A549 (cell line): ENCODE measurements around the gene RABEP1.

Source experiments
- BHLHE40 ChIP-seq: IDR thresholded peaks from 2 replicates; pipeline ENCODE4 v1.6.1; 2012; ENCODE audit warnings: low read depth, low read length, inconsistent platforms
- CTCF ChIP-seq: fragments of >200 bp; sonication (Bioruptor Twin); formaldehyde crosslinking; IDR thresholded peaks from 3 replicates; pipeline ENCODE4 v1.5.1; 2016
- EP300 ChIP-seq, 2 experiments: fragments of >200 bp; sonication (Bioruptor Twin); formaldehyde crosslinking; IDR thresholded peaks; 2 replicates in 1 of 2; 3 replicates in 1 of 2; pipeline ENCODE4 v1.6.1; 2016 to 2017
- FOSL2 ChIP-seq, 2 experiments: fragments of 450-650 bp in 1 of 2; fragments of >200 bp in 1 of 2; sonication (Bioruptor Twin) in 1 of 2; formaldehyde crosslinking; IDR thresholded peaks; 2 replicates each; pipeline versions ENCODE4 v1.5.0 to v1.6.1; 2016 to 2020; ENCODE audit warnings: mild to moderate bottlenecking in 1 of 2, moderate library complexity in 1 of 2
- JUN ChIP-seq, 2 experiments: fragments of >200 bp; sonication (Bioruptor Twin); formaldehyde crosslinking; IDR thresholded peaks; 2 replicates in 1 of 2; 3 replicates in 1 of 2; pipeline ENCODE4 v1.6.1; 2016 to 2017
- KDM1A ChIP-seq: fragments of 200-600 bp; sonication (generic); IDR thresholded peaks from 2 replicates; pipeline ENCODE4 v1.6.1; 2016; ENCODE audit warnings: low read depth, mild to moderate bottlenecking
- MAZ ChIP-seq: fragments of 150-350 bp; IDR thresholded peaks from 2 replicates; pipeline ENCODE4 v1.6.1; 2014; ENCODE audit warnings: antibody characterized with exemption, low read depth, low read length, borderline replicate concordance
- POLR2A ChIP-seq: IDR thresholded peaks from 2 replicates; pipeline ENCODE4 v1.6.1; 2012; ENCODE audit warnings: mild to moderate bottlenecking, low read length
- SMC3 ChIP-seq: fragments of >200 bp; sonication (Bioruptor Twin); formaldehyde crosslinking; IDR thresholded peaks from 3 replicates; pipeline ENCODE4 v1.6.1; 2018; ENCODE audit warnings: inconsistent platforms

DNA sequence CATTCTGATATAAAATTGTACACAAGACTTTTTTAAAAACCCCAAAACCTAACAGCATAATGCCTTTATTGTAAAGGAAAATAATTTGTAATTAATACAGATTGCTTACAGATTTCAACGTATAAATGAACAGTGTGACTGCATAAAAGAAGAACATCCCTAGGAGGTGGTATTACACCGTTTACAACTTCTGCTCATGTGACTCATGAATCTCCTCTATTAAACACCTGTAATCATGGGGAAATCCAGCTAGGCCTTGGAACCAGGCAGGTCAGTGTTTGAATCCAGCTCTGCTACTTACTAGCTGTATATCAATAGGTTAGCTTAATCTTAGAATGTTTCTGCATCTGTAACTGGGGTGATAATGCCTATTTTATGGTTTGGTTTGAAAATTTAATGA lies 15.2 kb downstream of the RABEP1 start:
- no peak for TF ChIP-seq CTCF
- TF ChIP-seq MAZ: no peak
- TF ChIP-seq POLR2A: no peak
- no peak for TF ChIP-seq FOSL2 (IDR thresholded peaks at IDR 0.05)
- no peak for TF ChIP-seq FOSL2 (CRISPR knock-in tag; IDR thresholded peaks at IDR 0.05)
- TF ChIP-seq KDM1A: no peak
- no peak for TF ChIP-seq SMC3
- TF ChIP-seq EP300 (IDR thresholded peaks at IDR 0.05): no peak
- no peak for TF ChIP-seq BHLHE40
- no peak for TF ChIP-seq JUN (IDR thresholded peaks at IDR 0.05)
